Fibroblast of skin of abdomen (primary cell): ENCODE results near the gene MYO1G. TPM values are rescaled to one million over a fixed set of nuclear protein-coding genes. Genes with fewer than 3 reads are reported as not detected.
"Not testable (repeated sequence)": the region's sequence is repeated elsewhere in the genome, so short reads cannot be mapped to it uniquely, and the experiment has no call there.

Experiments
- DNase-seq: peaks from one replicate; pipeline ENCODE4 v3.0.0-alpha.2; 2013
- polyA plus RNA-seq, 2 experiments: library from polyadenylated mRNA; unstranded; fragments of 120-200 nt; gene quantifications; one replicate each; pipeline ENCODE4 v1.2.1, GENCODE V29; 2013; ENCODE audit not compliant: insufficient read length in 2 of 2

The MYO1G gene
- 0.05 TPM for polyA plus RNA-seq (2013, experiment 1 of 2; ENCODE audit: insufficient read length)
- not detected for polyA plus RNA-seq (2013, experiment 2 of 2; ENCODE audit: insufficient read length)

GRCh38 chr7:44978511-44979366, at the start of gene MYO1G:
MYO1G (minus strand) TSS chr7:44979015; CDS start chr7:44978961, 54 bp downstream.
- DNase-seq, result no peak

- DNase-seq, result no peak
Observed at GRCh38 chr7:45028138-45028919, 49.5 kb upstream of the MYO1G start.

GRCh38 chr7:45027774-45028114, 48.9 kb upstream of the MYO1G start:
- no peak for DNase-seq

- peak; percentile 46 for DNase-seq
Observed at GRCh38 chr7:45026984-45027773, 48.4 kb upstream of the MYO1G start.

- no peak for DNase-seq
Observed at GRCh38 chr7:45026013-45026412, 47.2 kb upstream of the MYO1G start.

GRCh38 chr7:45025473-45025872, 46.7 kb upstream of the MYO1G start:
- not testable (repeated sequence) for DNase-seq

GRCh38 chr7:45024126-45024744, 45.4 kb upstream of the MYO1G start:
- no peak for DNase-seq

- DNase-seq, result peak; percentile 50
Observed at GRCh38 chr7:45021604-45022296, 42.9 kb upstream of the MYO1G start.

GRCh38 chr7:45020915-45021314, 42.1 kb upstream of the MYO1G start:
- no peak for DNase-seq

GRCh38 chr7:45017253-45017652, 38.4 kb upstream of the MYO1G start:
- DNase-seq, result no peak

- no peak for DNase-seq
Observed at GRCh38 chr7:45015313-45015712, 36.5 kb upstream of the MYO1G start.

GRCh38 chr7:45013465-45013967, 34.7 kb upstream of the MYO1G start:
- no peak for DNase-seq

- DNase-seq, result no peak
Observed at GRCh38 chr7:45007571-45008328, 28.9 kb upstream of the MYO1G start.

GRCh38 chr7:45007106-45007505, 28.3 kb upstream of the MYO1G start:
- no peak for DNase-seq

- no peak for DNase-seq
Observed at GRCh38 chr7:45003789-45004188, 25.0 kb upstream of the MYO1G start.

- no peak for DNase-seq
Observed at GRCh38 chr7:45001826-45002225, 23.0 kb upstream of the MYO1G start.

- peak; percentile 6 for DNase-seq
Observed at GRCh38 chr7:45001138-45001694, 22.4 kb upstream of the MYO1G start.

- DNase-seq, result peak; percentile 34
Observed at GRCh38 chr7:45000093-45001032, 21.5 kb upstream of the MYO1G start, which contains the start of gene CCM2. CCM2 (plus strand) TSS chr7:45000201; CDS start chr7:45000334, 133 bp downstream.
